ENCODE measurements around the gene POGLUT3. TPM values are rescaled to one million over a fixed set of nuclear protein-coding genes. Genes with fewer than 3 reads are reported as not detected.

The POGLUT3 gene
- total RNA-seq, 1 donor from 2014 or later: 27.3 TPM

GRCh38 chr11:108501396-108501795, 3.2 kb upstream of the POGLUT3 start:
- H3K4me2 ChIP-seq: no peak overlapping the region
- H3K36me3 ChIP-seq: no peaks in the 10 kb centered on the region
- no peak overlapping the region for H3K27ac ChIP-seq
- Mint-ChIP-seq H3K4me1 (peaks cover 17% of the 10 kb centered on the region), H3K9me3 (no peaks in the 10 kb centered on the region), H3K4me3 (no peak overlapping the region), H3K27ac (no peak overlapping the region), H3K36me3 (no peaks in the 10 kb centered on the region), H3K27me3 (ENCODE audit: insufficient read depth, low read depth) (no peaks in the 10 kb centered on the region)
- H3K4me3 ChIP-seq: no peak overlapping the region
- H3K9me3 ChIP-seq (ENCODE audit: low read depth): no peaks in the 10 kb centered on the region
- no peak for DNase-seq (ENCODE audit: low spot score)
- H2AFZ ChIP-seq (replicated peaks): no peak overlapping the region
- no peaks in the 10 kb centered on the region for H3K79me2 ChIP-seq (ENCODE audit: low read depth)
- H4K20me1 ChIP-seq (ENCODE audit: low read depth): no peaks in the 10 kb centered on the region
- no peak overlapping the region for H3K9ac ChIP-seq
- peaks cover 11% of the 10 kb centered on the region for H3K27me3 ChIP-seq
- peaks cover 17% of the 10 kb centered on the region for H3F3A ChIP-seq (ENCODE audit: low read depth)
- TF ChIP-seq CTCF (IDR thresholded peaks at IDR 0.05) (no peak), EZH2phosphoT487 (IDR thresholded peaks at IDR 0.05) (no peak), EZH2 (IDR thresholded peaks at IDR 0.05) (no peak)
- peaks cover 12% of the 10 kb centered on the region for H3K4me1 ChIP-seq

- TF ChIP-seq EZH2phosphoT487 (IDR thresholded peaks at IDR 0.05) (no peak), EZH2 (IDR thresholded peaks at IDR 0.05) (no peak), CTCF (IDR thresholded peaks at IDR 0.05) (no peak)
- H3K4me3 Mint-ChIP-seq: no peak overlapping the region
Measured at GRCh38 chr11:108500721-108501120, 2.5 kb upstream of the POGLUT3 start.

GRCh38 chr11:108500169-108500568, 2.0 kb upstream of the POGLUT3 start:
- Mint-ChIP-seq H3K27me3 (ENCODE audit: insufficient read depth, low read depth) (no peaks in the 10 kb centered on the region), H3K27ac (no peak overlapping the region), H3K4me3 (no peak overlapping the region), H3K9me3 (no peaks in the 10 kb centered on the region), H3K36me3 (no peaks in the 10 kb centered on the region), H3K4me1 (peaks cover 20% of the 10 kb centered on the region)
- no peak overlapping the region for H3K9ac ChIP-seq
- H3K9me3 ChIP-seq (ENCODE audit: low read depth): no peaks in the 10 kb centered on the region
- H2AFZ ChIP-seq (replicated peaks): no peak overlapping the region
- H4K20me1 ChIP-seq (ENCODE audit: low read depth): no peaks in the 10 kb centered on the region
- no peak overlapping the region for H3K27ac ChIP-seq
- no peaks in the 10 kb centered on the region for H3K36me3 ChIP-seq
- peaks cover 12% of the 10 kb centered on the region for H3K4me1 ChIP-seq
- no peak for TF ChIP-seq CTCF (IDR thresholded peaks at IDR 0.05)
- DNase-seq (ENCODE audit: low spot score): no peak
- H3K4me3 ChIP-seq: no peak overlapping the region
- H3K4me2 ChIP-seq: no peak overlapping the region
- H3K27me3 ChIP-seq: peaks cover 11% of the 10 kb centered on the region
- no peaks in the 10 kb centered on the region for H3K79me2 ChIP-seq (ENCODE audit: low read depth)
- peaks cover 17% of the 10 kb centered on the region for H3F3A ChIP-seq (ENCODE audit: low read depth)

More at GRCh38 chr11:108500721-108501120, 2.5 kb upstream of the POGLUT3 start:
- no peaks in the 10 kb centered on the region for H3K9me3 Mint-ChIP-seq
- H3K79me2 ChIP-seq (ENCODE audit: low read depth): no peaks in the 10 kb centered on the region
- H3K4me3 ChIP-seq: no peak overlapping the region
- H3K27me3 Mint-ChIP-seq (ENCODE audit: insufficient read depth, low read depth): no peaks in the 10 kb centered on the region
- no peaks in the 10 kb centered on the region for H4K20me1 ChIP-seq (ENCODE audit: low read depth)
- H3K27me3 ChIP-seq: peaks cover 11% of the 10 kb centered on the region
- H3K27ac Mint-ChIP-seq: no peak overlapping the region
- H3K27ac ChIP-seq: no peak overlapping the region
- no peak for DNase-seq (ENCODE audit: low spot score)
- H3K36me3 ChIP-seq: no peaks in the 10 kb centered on the region
- peaks cover 17% of the 10 kb centered on the region for H3F3A ChIP-seq (ENCODE audit: low read depth)
- peaks cover 12% of the 10 kb centered on the region for H3K4me1 ChIP-seq
- H3K9me3 ChIP-seq (ENCODE audit: low read depth): no peaks in the 10 kb centered on the region
- no peak overlapping the region for H2AFZ ChIP-seq (replicated peaks)
- no peak overlapping the region for H3K9ac ChIP-seq
- H3K4me1 Mint-ChIP-seq: peaks cover 20% of the 10 kb centered on the region
- no peaks in the 10 kb centered on the region for H3K36me3 Mint-ChIP-seq
- H3K4me2 ChIP-seq: no peak overlapping the region

Measured in neural progenitor cell (in vitro differentiated cells).